GM13976 (cell line): ENCODE measurements around the gene CTNNA2.

Experiments
- DNase-seq: peaks from one replicate; pipeline ENCODE4 v3.0.0; 2012; ENCODE audit warnings: low spot score
- CTCF ChIP-seq: IDR thresholded peaks from 2 replicates; pipeline ENCODE4 v1.5.1; 2012; ENCODE audit warnings: borderline replicate concordance, mild to moderate bottlenecking; ENCODE audit not compliant: insufficient read depth; ENCODE audit errors: extremely low read depth, missing control alignments, control extremely low read depth
- in situ Hi-C: fragments of 300-500 bp; cut with MboI; formaldehyde crosslinking; loops from one replicate; pipeline ENCODE4 v1.12.0; 2022; ENCODE audit warnings: low sequenced_read_pairs, mixed read lengths, inconsistent platforms; ENCODE audit not compliant: unreplicated experiment

CTNNA2 gene

DNA sequence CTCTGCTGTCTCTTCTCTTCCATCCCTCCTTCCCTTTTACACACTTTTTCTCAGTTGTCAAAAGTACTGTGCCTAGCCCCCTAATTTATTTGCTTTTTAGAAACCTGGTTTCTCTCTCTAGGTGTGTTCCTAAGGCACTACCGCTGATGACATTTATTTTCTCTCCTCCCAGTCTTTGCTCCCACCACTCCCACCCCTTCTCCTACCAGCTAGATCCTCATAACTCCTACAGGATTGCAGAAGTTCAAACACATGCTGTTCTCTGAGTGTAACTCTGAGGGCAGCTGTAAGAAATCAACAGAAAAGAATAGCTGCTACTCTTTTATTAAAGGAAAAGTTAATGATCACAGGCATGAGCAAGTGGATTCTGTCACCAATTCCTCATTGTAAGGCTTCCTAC is 814.0 kb downstream of the CTNNA2 start:
- no peak for TF ChIP-seq CTCF
- no peak for DNase-seq
- in situ Hi-C loops, result no loop called here

GRCh38 chr2:80328159-80328571 is 815.3 kb downstream of the CTNNA2 start:
- no peak for TF ChIP-seq CTCF
- in situ Hi-C loops, result no loop called here
- no peak for DNase-seq

- no peak for TF ChIP-seq CTCF
- in situ Hi-C loops, result no loop called here
- DNase-seq, result no peak
Measured at GRCh38 chr2:80329491-80329890, 816.6 kb downstream of the CTNNA2 start.

- in situ Hi-C loops, result no loop called here
- no peak for TF ChIP-seq CTCF
- DNase-seq, result no peak
Measured at GRCh38 chr2:80330527-80331450, 817.9 kb downstream of the CTNNA2 start.

- in situ Hi-C loops, result no loop called here
- TF ChIP-seq CTCF, result no peak
- DNase-seq, result no peak
Measured at GRCh38 chr2:80333886-80334285, 821.0 kb downstream of the CTNNA2 start.

- no peak for DNase-seq
- in situ Hi-C loops, result no loop called here
- no peak for TF ChIP-seq CTCF
Measured at GRCh38 chr2:80335411-80335810, 822.6 kb downstream of the CTNNA2 start.
